GM23248 (cell line): Measurements from ENCODE around the gene ZNF554.

Experiments used
- EZH2 ChIP-seq: fragments of 200-600 bp; sonication (generic); IDR thresholded peaks from 2 replicates; pipeline ENCODE4 v1.6.1; 2018; ENCODE audit warnings: antibody characterized with exemption, mild to moderate bottlenecking; ENCODE audit not compliant: insufficient read depth, poor library complexity, severe bottlenecking
- EZH2phosphoT487 ChIP-seq: fragments of 200-600 bp; sonication (generic); IDR thresholded peaks from 2 replicates; pipeline ENCODE4 v1.6.1; 2018; ENCODE audit warnings: antibody characterized with exemption, moderate library complexity, mild to moderate bottlenecking, low read depth; ENCODE audit not compliant: insufficient read depth

DNA sequence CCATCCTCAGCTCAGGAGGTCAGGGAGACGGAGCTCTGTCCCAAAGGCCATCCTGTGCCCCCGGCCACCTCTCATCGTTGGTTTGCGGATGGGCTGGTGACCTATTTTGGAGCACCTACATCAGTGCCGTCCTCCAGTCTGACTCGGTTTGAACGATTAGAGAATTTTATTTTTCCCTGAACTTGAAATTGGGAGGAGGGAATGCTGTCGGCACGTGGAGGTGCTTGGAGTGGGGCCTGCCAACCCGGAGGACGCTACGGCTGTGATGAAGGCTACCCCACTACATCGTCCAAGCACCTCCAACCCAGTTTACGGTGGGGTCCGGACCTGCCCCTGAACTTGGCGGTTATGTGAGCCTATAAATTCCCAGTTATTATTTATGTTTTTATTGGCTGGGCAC, 3.0 kb upstream of the ZNF554 start:
- TF ChIP-seq EZH2phosphoT487 = no peak
- no peak for TF ChIP-seq EZH2
